HEK293 (cell line): ENCODE measurements around the gene KRTAP5-5.

Source experiments
- CTCF ChIA-PET: fragments of 350-600 bp; formaldehyde crosslinking; extraction: SDS; loops from one replicate; lab custom pipeline; 2021; ENCODE audit warnings: antibody characterized with exemption; lab: Yijun Ruan, JAX
- POLR2A ChIA-PET: fragments of 300-600 bp; formaldehyde crosslinking; extraction: SDS; loops from one replicate; lab custom pipeline; 2020; ENCODE audit warnings: antibody characterized with exemption, inconsistent platforms; lab: Yijun Ruan, JAX
- H3K27ac ChIP-seq: fragments of 200-500 bp; sonication (Bioruptor generic); 2 replicates; pipeline ENCODE4 v1.5.1; 2014; ENCODE audit warnings: low read depth, low read length, control low read depth, inconsistent platforms; ENCODE audit errors: extremely low read depth
- H3K36me3 ChIP-seq, 2 experiments: fragments of 200-500 bp in 1 of 2; sonication (Bioruptor generic) in 1 of 2; 1 replicate in 1 of 2; 2 replicates in 1 of 2; pipeline ENCODE4 v1.5.1; 2014 to 2017; ENCODE audit warnings: inconsistent platforms in 2 of 2, low read length in 2 of 2; ENCODE audit not compliant: control insufficient read depth in 2 of 2, insufficient read depth in 1 of 2
- H3K4me1 ChIP-seq: fragments of 200-500 bp; sonication (Bioruptor generic); 2 replicates; pipeline ENCODE4 v1.5.1; 2014; ENCODE audit warnings: mild to moderate bottlenecking, low read length, inconsistent platforms; ENCODE audit not compliant: control insufficient read depth, insufficient read depth
- H3K4me3 ChIP-seq: 2 replicates; pipeline ENCODE4 v1.5.1; 2011; ENCODE audit warnings: low read depth, mild to moderate bottlenecking, control low read depth, low read length, moderate library complexity
- H3K9me3 ChIP-seq: fragments of 200-500 bp; sonication (Bioruptor generic); 2 replicates; pipeline ENCODE4 v1.5.1; 2014; ENCODE audit warnings: low read depth, low read length, inconsistent platforms; ENCODE audit not compliant: control insufficient read depth, insufficient read depth
- FEZF1 ChIP-seq: fragments of 450-650 bp; formaldehyde crosslinking; IDR thresholded peaks from 2 replicates; pipeline ENCODE4 v1.5.1; 2016; ENCODE audit warnings: missing biosample characterization, missing genetic modification characterization
- GLIS2 ChIP-seq: fragments of 450-650 bp; formaldehyde crosslinking; IDR thresholded peaks from 2 replicates; pipeline ENCODE4 v1.5.1; 2016; ENCODE audit warnings: missing biosample characterization, missing genetic modification characterization
- MYNN ChIP-seq: fragments of 450-650 bp; formaldehyde crosslinking; IDR thresholded peaks from 2 replicates; pipeline ENCODE4 v1.5.1; 2016; ENCODE audit warnings: missing biosample characterization, missing genetic modification characterization, borderline replicate concordance
- REPIN1 ChIP-seq: fragments of 450-650 bp; formaldehyde crosslinking; IDR thresholded peaks from 2 replicates; pipeline ENCODE4 v1.5.1; 2017; ENCODE audit warnings: missing biosample characterization, missing genetic modification characterization, low read depth
- TCF7L2 ChIP-seq: IDR thresholded peaks from 2 replicates; pipeline ENCODE4 v1.6.1; 2011; ENCODE audit warnings: low read depth, mild to moderate bottlenecking, inconsistent platforms, low read length, moderate library complexity, borderline replicate concordance
- ZEB2 ChIP-seq: fragments of 450-650 bp; formaldehyde crosslinking; IDR thresholded peaks from 2 replicates; pipeline ENCODE4 v1.5.1; 2016; ENCODE audit warnings: missing biosample characterization, missing genetic modification characterization
- ZFHX2 ChIP-seq: fragments of 450-650 bp; formaldehyde crosslinking; conservative IDR thresholded peaks from 2 replicates; pipeline ENCODE4 v1.5.1; 2016; ENCODE audit warnings: missing biosample characterization, missing genetic modification characterization
- ZFP41 ChIP-seq: fragments of 450-650 bp; formaldehyde crosslinking; IDR thresholded peaks from 2 replicates; pipeline ENCODE4 v1.5.1; 2016; ENCODE audit warnings: missing biosample characterization, missing genetic modification characterization, borderline replicate concordance
- ZIC2 ChIP-seq: fragments of 450-650 bp; formaldehyde crosslinking; IDR thresholded peaks from 2 replicates; pipeline ENCODE4 v1.5.1; 2016; ENCODE audit warnings: missing biosample characterization, missing genetic modification characterization
- ZNF138 ChIP-seq: fragments of 450-650 bp; formaldehyde crosslinking; IDR thresholded peaks from 2 replicates; pipeline ENCODE4 v1.5.1; 2016; ENCODE audit warnings: missing biosample characterization, missing genetic modification characterization, borderline replicate concordance
- ZNF19 ChIP-seq: fragments of 450-650 bp; formaldehyde crosslinking; IDR thresholded peaks from 2 replicates; pipeline ENCODE4; 2016; ENCODE audit warnings: missing biosample characterization, missing genetic modification characterization, low read depth
- ZNF2 ChIP-seq: fragments of 450-650 bp; formaldehyde crosslinking; IDR thresholded peaks from 2 replicates; pipeline ENCODE4 v1.5.1; 2016; ENCODE audit warnings: missing biosample characterization, missing genetic modification characterization
- ZNF221 ChIP-seq: fragments of 450-650 bp; formaldehyde crosslinking; IDR thresholded peaks from 2 replicates; pipeline ENCODE4 v1.5.1; 2017; ENCODE audit warnings: missing biosample characterization, missing genetic modification characterization, borderline replicate concordance
- ZNF248 ChIP-seq: fragments of 450-650 bp; formaldehyde crosslinking; IDR thresholded peaks from 2 replicates; pipeline ENCODE4 v1.5.1; 2017; ENCODE audit warnings: missing biosample characterization, missing genetic modification characterization
- ZNF37A ChIP-seq: fragments of 450-650 bp; IDR thresholded peaks from 2 replicates; pipeline ENCODE4 v1.5.1; 2018; ENCODE audit warnings: missing biosample characterization, missing genetic modification characterization
- ZNF501 ChIP-seq: fragments of 450-650 bp; formaldehyde crosslinking; IDR thresholded peaks from 2 replicates; pipeline ENCODE4 v1.5.1; 2016; ENCODE audit warnings: missing biosample characterization, missing genetic modification characterization
- ZNF530 ChIP-seq: fragments of 450-650 bp; formaldehyde crosslinking; IDR thresholded peaks from 2 replicates; pipeline ENCODE4 v1.5.1; 2016; ENCODE audit warnings: low read depth, missing biosample characterization, missing genetic modification characterization
- ZNF571 ChIP-seq: fragments of 450-650 bp; formaldehyde crosslinking; IDR thresholded peaks from 2 replicates; pipeline ENCODE4 v1.5.0; 2017; ENCODE audit warnings: missing biosample characterization, missing genetic modification characterization
- ZNF600 ChIP-seq: fragments of 450-650 bp; formaldehyde crosslinking; IDR thresholded peaks from 2 replicates; pipeline ENCODE4 v1.5.1; 2016; ENCODE audit warnings: missing biosample characterization, missing genetic modification characterization
- ZNF776 ChIP-seq: fragments of 450-650 bp; formaldehyde crosslinking; IDR thresholded peaks from 2 replicates; pipeline ENCODE4 v1.5.0; 2017; ENCODE audit warnings: missing biosample characterization, missing genetic modification characterization, borderline replicate concordance
- ZNF785 ChIP-seq: fragments of 450-650 bp; formaldehyde crosslinking; IDR thresholded peaks from 2 replicates; pipeline ENCODE4 v1.5.1; 2016; ENCODE audit warnings: missing biosample characterization, missing genetic modification characterization
- ZNF830 ChIP-seq: fragments of 450-650 bp; IDR thresholded peaks from 2 replicates; pipeline ENCODE4 v1.5.0; 2018; ENCODE audit warnings: missing biosample characterization, missing genetic modification characterization, low read depth, mild to moderate bottlenecking, moderate library complexity
- ZSCAN16 ChIP-seq: fragments of 450-650 bp; formaldehyde crosslinking; IDR thresholded peaks from 2 replicates; pipeline ENCODE4 v1.5.1; 2016; ENCODE audit warnings: missing biosample characterization, missing genetic modification characterization
- ZXDB ChIP-seq: fragments of 450-650 bp; formaldehyde crosslinking; IDR thresholded peaks from 2 replicates; pipeline ENCODE4 v1.5.1; 2016; ENCODE audit warnings: missing biosample characterization, missing genetic modification characterization
- TF ChIP-seq, protein P1 (sequence below): fragments of 450-650 bp; formaldehyde crosslinking; conservative IDR thresholded peaks from 2 replicates; pipeline ENCODE4 v1.5.1; 2016; ENCODE audit warnings: low read depth, missing biosample characterization, missing genetic modification characterization
- TF ChIP-seq, protein P2 (sequence below): fragments of 450-650 bp; formaldehyde crosslinking; IDR thresholded peaks from 2 replicates; pipeline ENCODE4 v1.5.1; 2016; ENCODE audit warnings: missing biosample characterization, missing genetic modification characterization
- TF ChIP-seq, protein P3 (sequence below): fragments of 450-650 bp; formaldehyde crosslinking; optimal IDR thresholded peaks from 2 replicates; pipeline ENCODE3; 2016; ENCODE audit warnings: missing biosample characterization, mild to moderate bottlenecking, missing genetic modification characterization
- TF ChIP-seq, protein P4 (sequence below): fragments of 450-650 bp; formaldehyde crosslinking; IDR thresholded peaks from 2 replicates; pipeline ENCODE4 v1.5.1; 2017; ENCODE audit warnings: missing biosample characterization, mild to moderate bottlenecking, missing genetic modification characterization, moderate library complexity

Gene KRTAP5-5

DNA sequence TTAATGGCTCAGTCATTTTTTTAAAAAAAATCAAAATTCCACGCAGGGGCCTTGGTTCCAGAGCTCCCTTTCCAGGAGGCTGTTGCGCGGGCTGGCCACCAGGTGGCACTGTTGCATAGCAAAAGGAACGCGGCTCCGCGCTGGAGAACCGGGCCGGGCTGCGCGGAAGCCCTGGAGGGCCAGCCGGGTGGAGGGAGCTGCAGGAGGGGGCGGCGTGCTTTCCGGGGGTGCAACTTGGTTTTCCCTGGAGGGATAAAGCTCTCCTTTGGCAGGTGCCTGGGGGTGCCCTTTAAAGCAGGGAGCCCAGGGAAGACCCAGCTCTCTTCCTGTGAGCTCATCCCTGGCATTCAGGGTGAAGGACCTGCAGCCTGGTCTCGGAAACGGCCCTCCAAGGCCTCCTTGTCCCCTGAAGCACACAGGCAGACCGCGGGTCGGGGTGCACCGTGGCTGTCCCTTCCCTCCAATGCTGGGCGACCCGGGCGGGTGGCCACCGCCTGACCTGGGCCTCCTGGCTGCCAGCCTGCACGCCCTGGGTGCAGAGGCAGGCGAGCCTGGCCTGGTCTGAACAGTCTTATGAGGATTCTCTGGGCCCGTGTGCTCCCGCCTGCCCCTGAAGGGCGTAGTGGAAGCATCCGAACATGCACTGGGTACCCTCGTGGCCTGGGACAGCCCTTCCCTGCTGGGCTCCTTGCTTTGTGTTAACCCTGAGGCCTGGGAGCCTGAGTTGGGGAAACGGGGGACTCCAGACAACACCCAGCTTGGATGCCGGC lies 23.4 kb downstream of the KRTAP5-5 start:
- CTCF ChIA-PET: interaction anchor here (0.6 to 6.4 kb wide), 66 partner anchors 9 to 734 kb away, joined by 3 to 138 read pairs (median 5); partner anchors contain the start of genes H19, KRTAP5-6 and SYT8
- Histone ChIP-seq H3K36me3 (no peaks in the 10 kb centered on the region), H3K4me3 (no peak overlapping the region), H3K9me3 (no peaks in the 10 kb centered on the region), H3K27ac (no peak overlapping the region), H3K4me1 (no peaks in the 10 kb centered on the region)
- POLR2A ChIA-PET: interaction anchor here (1.1 to 1.3 kb wide), 2 partner anchors 40 to 499 kb away, joined by 4 to 9 read pairs; no protein-coding TSS in a partner anchor
- TF ChIP-seq ZNF37A (tag by site-specific recombination): no peak
- TF ChIP-seq ZFP41 (tag by site-specific recombination): no peak
- TF ChIP-seq ZNF501 (tag by site-specific recombination): no peak
- TF ChIP-seq GLIS2 (tag by site-specific recombination): 0 out of 2 replicates have a peak, but pooled peaks have one; percentile 13
- TF ChIP-seq ZNF600 (tag by site-specific recombination): no peak
- TF ChIP-seq ZNF571 (tag by site-specific recombination): no peak
- TF ChIP-seq ZFHX2 (tag by site-specific recombination): peak; percentile 28; the same call in 1 of the 2 replicates
- TF ChIP-seq, protein P1, sequence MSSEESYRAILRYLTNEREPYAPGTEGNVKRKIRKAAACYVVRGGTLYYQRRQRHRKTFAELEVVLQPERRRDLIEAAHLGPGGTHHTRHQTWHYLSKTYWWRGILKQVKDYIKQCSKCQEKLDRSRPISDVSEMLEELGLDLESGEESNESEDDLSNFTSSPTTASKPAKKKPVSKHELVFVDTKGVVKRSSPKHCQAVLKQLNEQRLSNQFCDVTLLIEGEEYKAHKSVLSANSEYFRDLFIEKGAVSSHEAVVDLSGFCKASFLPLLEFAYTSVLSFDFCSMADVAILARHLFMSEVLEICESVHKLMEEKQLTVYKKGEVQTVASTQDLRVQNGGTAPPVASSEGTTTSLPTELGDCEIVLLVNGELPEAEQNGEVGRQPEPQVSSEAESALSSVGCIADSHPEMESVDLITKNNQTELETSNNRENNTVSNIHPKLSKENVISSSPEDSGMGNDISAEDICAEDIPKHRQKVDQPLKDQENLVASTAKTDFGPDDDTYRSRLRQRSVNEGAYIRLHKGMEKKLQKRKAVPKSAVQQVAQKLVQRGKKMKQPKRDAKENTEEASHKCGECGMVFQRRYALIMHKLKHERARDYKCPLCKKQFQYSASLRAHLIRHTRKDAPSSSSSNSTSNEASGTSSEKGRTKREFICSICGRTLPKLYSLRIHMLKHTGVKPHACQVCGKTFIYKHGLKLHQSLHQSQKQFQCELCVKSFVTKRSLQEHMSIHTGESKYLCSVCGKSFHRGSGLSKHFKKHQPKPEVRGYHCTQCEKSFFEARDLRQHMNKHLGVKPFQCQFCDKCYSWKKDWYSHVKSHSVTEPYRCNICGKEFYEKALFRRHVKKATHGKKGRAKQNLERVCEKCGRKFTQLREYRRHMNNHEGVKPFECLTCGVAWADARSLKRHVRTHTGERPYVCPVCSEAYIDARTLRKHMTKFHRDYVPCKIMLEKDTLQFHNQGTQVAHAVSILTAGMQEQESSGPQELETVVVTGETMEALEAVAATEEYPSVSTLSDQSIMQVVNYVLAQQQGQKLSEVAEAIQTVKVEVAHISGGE: no peak
- TF ChIP-seq MYNN (tag by site-specific recombination): no peak
- no peak for TF ChIP-seq ZNF785 (tag by site-specific recombination)
- TF ChIP-seq ZEB2 (tag by site-specific recombination): no peak
- no peak for TF ChIP-seq ZNF776
- no peak for TF ChIP-seq FEZF1 (tag by site-specific recombination)
- no peak for TF ChIP-seq ZNF830
- no peak for TF ChIP-seq ZSCAN16 (tag by site-specific recombination)
- no peak for TF ChIP-seq ZNF248 (tag by site-specific recombination)
- TF ChIP-seq ZIC2 (tag by site-specific recombination): no peak
- TF ChIP-seq ZNF138 (tag by site-specific recombination): no peak
- TF ChIP-seq TCF7L2: no peak
- no peak for TF ChIP-seq REPIN1 (tag by site-specific recombination)
- TF ChIP-seq, protein P2, sequence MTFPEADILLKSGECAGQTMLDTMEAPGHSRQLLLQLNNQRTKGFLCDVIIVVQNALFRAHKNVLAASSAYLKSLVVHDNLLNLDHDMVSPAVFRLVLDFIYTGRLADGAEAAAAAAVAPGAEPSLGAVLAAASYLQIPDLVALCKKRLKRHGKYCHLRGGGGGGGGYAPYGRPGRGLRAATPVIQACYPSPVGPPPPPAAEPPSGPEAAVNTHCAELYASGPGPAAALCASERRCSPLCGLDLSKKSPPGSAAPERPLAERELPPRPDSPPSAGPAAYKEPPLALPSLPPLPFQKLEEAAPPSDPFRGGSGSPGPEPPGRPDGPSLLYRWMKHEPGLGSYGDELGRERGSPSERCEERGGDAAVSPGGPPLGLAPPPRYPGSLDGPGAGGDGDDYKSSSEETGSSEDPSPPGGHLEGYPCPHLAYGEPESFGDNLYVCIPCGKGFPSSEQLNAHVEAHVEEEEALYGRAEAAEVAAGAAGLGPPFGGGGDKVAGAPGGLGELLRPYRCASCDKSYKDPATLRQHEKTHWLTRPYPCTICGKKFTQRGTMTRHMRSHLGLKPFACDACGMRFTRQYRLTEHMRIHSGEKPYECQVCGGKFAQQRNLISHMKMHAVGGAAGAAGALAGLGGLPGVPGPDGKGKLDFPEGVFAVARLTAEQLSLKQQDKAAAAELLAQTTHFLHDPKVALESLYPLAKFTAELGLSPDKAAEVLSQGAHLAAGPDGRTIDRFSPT (tag by site-specific recombination): no peak
- no peak for TF ChIP-seq ZNF19 (tag by site-specific recombination)
- TF ChIP-seq, protein P3, sequence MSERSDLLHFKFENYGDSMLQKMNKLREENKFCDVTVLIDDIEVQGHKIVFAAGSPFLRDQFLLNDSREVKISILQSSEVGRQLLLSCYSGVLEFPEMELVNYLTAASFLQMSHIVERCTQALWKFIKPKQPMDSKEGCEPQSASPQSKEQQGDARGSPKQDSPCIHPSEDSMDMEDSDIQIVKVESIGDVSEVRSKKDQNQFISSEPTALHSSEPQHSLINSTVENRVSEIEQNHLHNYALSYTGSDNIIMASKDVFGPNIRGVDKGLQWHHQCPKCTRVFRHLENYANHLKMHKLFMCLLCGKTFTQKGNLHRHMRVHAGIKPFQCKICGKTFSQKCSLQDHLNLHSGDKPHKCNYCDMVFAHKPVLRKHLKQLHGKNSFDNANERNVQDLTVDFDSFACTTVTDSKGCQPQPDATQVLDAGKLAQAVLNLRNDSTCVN: peak; percentile 20
- TF ChIP-seq, protein P4, sequence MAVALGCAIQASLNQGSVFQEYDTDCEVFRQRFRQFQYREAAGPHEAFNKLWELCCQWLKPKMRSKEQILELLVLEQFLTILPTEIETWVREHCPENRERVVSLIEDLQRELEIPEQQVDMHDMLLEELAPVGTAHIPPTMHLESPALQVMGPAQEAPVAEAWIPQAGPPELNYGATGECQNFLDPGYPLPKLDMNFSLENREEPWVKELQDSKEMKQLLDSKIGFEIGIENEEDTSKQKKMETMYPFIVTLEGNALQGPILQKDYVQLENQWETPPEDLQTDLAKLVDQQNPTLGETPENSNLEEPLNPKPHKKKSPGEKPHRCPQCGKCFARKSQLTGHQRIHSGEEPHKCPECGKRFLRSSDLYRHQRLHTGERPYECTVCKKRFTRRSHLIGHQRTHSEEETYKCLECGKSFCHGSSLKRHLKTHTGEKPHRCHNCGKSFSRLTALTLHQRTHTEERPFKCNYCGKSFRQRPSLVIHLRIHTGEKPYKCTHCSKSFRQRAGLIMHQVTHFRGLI (tag by site-specific recombination): no peak
- no peak for TF ChIP-seq ZNF221
- TF ChIP-seq ZNF530 (tag by site-specific recombination): no peak
- no peak for TF ChIP-seq ZNF2 (tag by site-specific recombination)
- TF ChIP-seq ZXDB (tag by site-specific recombination): no peak
